ENCODE measurements around the gene TMPRSS3. TPM values are rescaled to one million over a fixed set of nuclear protein-coding genes. Genes with fewer than 3 reads are reported as not detected.

The TMPRSS3 gene
- total RNA-seq, 1 donor from 2014 or later = 4.1 TPM

DNA sequence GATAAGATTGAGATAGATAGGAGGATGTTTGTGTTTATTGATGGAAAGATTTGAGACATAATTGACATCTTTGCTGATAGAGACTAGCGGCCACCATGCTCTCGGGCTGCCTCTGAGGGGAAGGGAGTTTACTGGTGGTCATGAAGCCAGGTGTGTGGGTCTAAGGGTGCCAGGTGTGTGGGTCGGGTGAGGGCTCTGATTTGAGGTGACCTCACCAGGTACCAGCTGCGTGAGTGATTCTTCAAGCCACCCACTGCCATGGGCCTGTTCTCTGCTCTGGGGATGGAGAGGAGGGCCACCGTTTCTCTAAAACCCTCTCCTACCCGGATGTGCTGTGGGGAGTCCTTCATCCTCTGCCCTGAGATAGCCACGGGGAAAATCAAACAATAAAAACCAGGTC is 11.0 kb upstream of the TMPRSS3 start:
- Histone ChIP-seq H3K36me3 (no peaks in the 10 kb centered on the region), H3K27me3 (peaks cover under 1% of the 10 kb centered on the region), H3K27ac (no peak overlapping the region), H3K4me3 (peak overlapping the region; percentile 34), H3K4me1 (no peaks in the 10 kb centered on the region), H3K9me3 (no peaks in the 10 kb centered on the region)
- TF ChIP-seq, protein P1, sequence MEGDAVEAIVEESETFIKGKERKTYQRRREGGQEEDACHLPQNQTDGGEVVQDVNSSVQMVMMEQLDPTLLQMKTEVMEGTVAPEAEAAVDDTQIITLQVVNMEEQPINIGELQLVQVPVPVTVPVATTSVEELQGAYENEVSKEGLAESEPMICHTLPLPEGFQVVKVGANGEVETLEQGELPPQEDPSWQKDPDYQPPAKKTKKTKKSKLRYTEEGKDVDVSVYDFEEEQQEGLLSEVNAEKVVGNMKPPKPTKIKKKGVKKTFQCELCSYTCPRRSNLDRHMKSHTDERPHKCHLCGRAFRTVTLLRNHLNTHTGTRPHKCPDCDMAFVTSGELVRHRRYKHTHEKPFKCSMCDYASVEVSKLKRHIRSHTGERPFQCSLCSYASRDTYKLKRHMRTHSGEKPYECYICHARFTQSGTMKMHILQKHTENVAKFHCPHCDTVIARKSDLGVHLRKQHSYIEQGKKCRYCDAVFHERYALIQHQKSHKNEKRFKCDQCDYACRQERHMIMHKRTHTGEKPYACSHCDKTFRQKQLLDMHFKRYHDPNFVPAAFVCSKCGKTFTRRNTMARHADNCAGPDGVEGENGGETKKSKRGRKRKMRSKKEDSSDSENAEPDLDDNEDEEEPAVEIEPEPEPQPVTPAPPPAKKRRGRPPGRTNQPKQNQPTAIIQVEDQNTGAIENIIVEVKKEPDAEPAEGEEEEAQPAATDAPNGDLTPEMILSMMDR (IDR thresholded peaks at IDR 0.05) = no peak
- no peak for ATAC-seq
- intact Hi-C loops (cut with DNase I) = no loop called here
- DNase-seq = peak; percentile 25

DNA sequence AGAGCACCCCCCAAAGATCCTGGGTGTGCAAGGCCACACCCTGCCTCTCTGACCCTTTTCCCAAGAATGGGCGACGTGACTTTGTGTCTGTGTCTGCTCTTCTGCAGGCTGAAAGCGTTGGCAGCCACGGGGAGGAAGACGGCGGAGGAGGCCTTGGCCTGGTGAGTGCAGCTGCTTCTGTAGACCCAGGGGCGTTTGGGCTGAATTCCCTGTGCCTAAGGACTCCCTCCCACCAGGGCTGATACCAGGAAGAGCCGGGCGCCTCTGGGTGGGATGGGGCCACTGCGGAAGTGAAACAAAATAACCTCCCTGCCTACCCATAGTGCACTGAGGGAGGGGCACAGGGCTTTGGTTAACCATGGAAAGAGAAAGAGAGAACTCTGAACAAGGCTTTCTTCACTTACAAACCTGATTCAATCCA is 10.4 kb upstream of the TMPRSS3 start:
- Histone ChIP-seq H3K4me1 (no peaks in the 10 kb centered on the region), H3K4me3 (peak overlapping the region; percentile 34), H3K27ac (no peak overlapping the region), H3K36me3 (no peaks in the 10 kb centered on the region), H3K9me3 (peaks cover 3% of the 10 kb centered on the region), H3K27me3 (no peaks in the 10 kb centered on the region)
- intact Hi-C loops (cut with DNase I) = no loop called here
- TF ChIP-seq, protein P1 (IDR thresholded peaks at IDR 0.05) = no peak
- ATAC-seq (peak; percentile 52), DNase-seq (peak; percentile 39)

DNA sequence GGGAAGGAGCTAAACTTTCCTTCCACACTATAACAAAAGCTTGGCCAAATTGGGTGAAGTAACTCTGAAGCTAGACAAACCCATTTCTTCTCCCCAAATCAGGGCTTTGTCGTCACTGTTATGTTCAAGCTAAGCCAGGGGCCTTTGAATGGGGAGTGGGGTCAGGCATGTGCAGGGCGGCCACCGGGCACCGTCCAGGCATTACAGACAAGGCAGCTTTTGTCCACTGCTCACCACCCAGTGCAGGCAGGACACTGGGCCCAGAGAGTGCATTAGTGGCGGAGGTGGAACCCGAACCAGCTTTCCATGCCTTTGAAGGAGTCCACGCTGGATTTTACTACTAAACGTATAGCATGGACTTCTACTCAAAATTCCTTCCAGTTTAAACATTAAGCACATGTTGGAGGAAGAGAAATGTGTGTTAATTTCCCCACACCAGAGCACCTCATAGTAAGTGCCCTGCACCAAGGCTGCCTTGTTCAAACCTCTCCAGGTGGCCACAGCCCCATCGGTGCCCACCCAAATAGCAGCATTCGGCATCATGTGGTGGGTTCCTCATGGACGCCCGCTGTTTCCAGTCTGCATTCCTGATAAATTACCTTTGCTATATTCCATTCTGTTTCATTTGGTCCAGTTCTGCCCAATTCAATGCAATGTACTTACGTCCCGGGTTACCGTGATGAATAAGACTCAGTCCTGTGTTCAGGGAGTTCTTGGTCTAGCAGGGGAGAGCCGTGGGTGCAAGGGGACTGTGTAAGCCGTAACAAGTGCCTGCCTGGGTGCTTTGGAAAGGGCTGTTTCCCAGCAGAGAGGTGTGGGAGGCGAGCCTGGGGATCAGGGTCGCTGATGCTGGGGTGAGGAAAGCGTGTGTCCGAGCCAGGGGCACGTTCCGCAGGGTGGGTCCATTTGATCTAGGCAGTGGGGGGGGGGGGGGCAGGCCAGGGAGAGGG is 9.5 kb upstream of the TMPRSS3 start:
- intact Hi-C loops (cut with DNase I) = no loop called here
- no peak overlapping the region for H3K27ac ChIP-seq
- DNase-seq (peak; percentile 41), ATAC-seq (no peak)
- no peaks in the 10 kb centered on the region for H3K4me1 ChIP-seq
- TF ChIP-seq, protein P1 (IDR thresholded peaks at IDR 0.05) = no peak
- no peaks in the 10 kb centered on the region for H3K27me3 ChIP-seq
- H3K9me3 ChIP-seq = peaks cover 3% of the 10 kb centered on the region
- H3K4me3 ChIP-seq = peak overlapping the region; percentile 34
- H3K36me3 ChIP-seq = no peaks in the 10 kb centered on the region

GRCh38 chr21:42404539-42404938 is 8.7 kb upstream of the TMPRSS3 start:
- H3K27ac ChIP-seq = no peak overlapping the region

GRCh38 chr21:42403611-42404231 is 7.9 kb upstream of the TMPRSS3 start, which contains the start of gene UBASH3A:
Gene UBASH3A (plus strand): TSS chr21:42403902. CDS start chr21:42403946, 44 bp downstream.
- TF ChIP-seq, protein P1 (IDR thresholded peaks at IDR 0.05) = no peak
- intact Hi-C loops (cut with DNase I) = no loop called here
- peak; percentile 61 for DNase-seq
- ATAC-seq = peak; percentile 37
- Histone ChIP-seq H3K4me3 (peak within 1 kb of the TSS; percentile 34), H3K27ac (peak within 1 kb of the TSS; percentile 24), H3K36me3 (no peaks in the 10 kb centered on the region), H3K4me1 (no peaks in the 10 kb centered on the region), H3K9me3 (peaks cover 3% of the 10 kb centered on the region), H3K27me3 (no peaks in the 10 kb centered on the region)

More at GRCh38 chr21:42404539-42404938, 8.7 kb upstream of the TMPRSS3 start:
- Histone ChIP-seq H3K27me3 (no peaks in the 10 kb centered on the region), H3K36me3 (no peaks in the 10 kb centered on the region), H3K4me3 (peak overlapping the region; percentile 34), H3K4me1 (no peaks in the 10 kb centered on the region), H3K9me3 (peaks cover 3% of the 10 kb centered on the region)
- intact Hi-C loops (cut with DNase I) = no loop called here
- DNase-seq (peak; percentile 51), ATAC-seq (no peak)
- TF ChIP-seq, protein P1 (IDR thresholded peaks at IDR 0.05) = no peak

Measured in upper lobe of right lung (tissue), 1 donor.